Heart left ventricle (tissue), 16 donors: ENCODE data around the gene ATAD3B. TPM values are rescaled to one million over a fixed set of nuclear protein-coding genes. Genes with fewer than 3 reads are reported as not detected.
"Not testable (repeated sequence)": the region's sequence is repeated elsewhere in the genome, so short reads cannot be mapped to it uniquely, and the experiment has no call there.

Experiments
- ATAC-seq, 4 donors: fragments of 200-7000 bp; cut with Tn5 transposase; one replicate each; pipeline ENCODE4 v1.9.1; 2020 to 2022; ENCODE audit warnings: moderate library complexity in 4 of 4, mild to moderate bottlenecking in 3 of 4, moderate number of reproducible peaks in 1 of 4
- DNase-seq, 5 donors: peaks; one replicate each; pipeline ENCODE4 v3.0.0-alpha.2; 2020
- H3K27ac ChIP-seq, 12 donors: fragments of 200-600 bp; sonication (generic) in 4 of 12; one replicate each; pipeline versions ENCODE4 v1.5.0 to v1.8.0; 2016 to 2022; ENCODE audit warnings: mild to moderate bottlenecking in 2 of 12
- H3K27me3 ChIP-seq, 9 donors: fragments of 200-600 bp; sonication (generic) in 2 of 9; one replicate each; pipeline versions ENCODE4 v1.5.1 to v1.8.0; 2016 to 2022; ENCODE audit warnings: mild to moderate bottlenecking in 3 of 9
- H3K36me3 ChIP-seq, 9 donors: fragments of 200-600 bp; sonication (generic) in 2 of 9; one replicate each; pipeline versions ENCODE4 v1.5.0 to v1.8.0; 2018 to 2022; ENCODE audit warnings: mild to moderate bottlenecking in 2 of 9
- H3K4me1 ChIP-seq, 12 donors: fragments of 200-600 bp; sonication (generic) in 4 of 12; one replicate each; pipeline versions ENCODE4 v1.5.0 to v1.8.0; 2016 to 2022; ENCODE audit warnings: mild to moderate bottlenecking in 3 of 12
- H3K4me3 ChIP-seq, 12 donors: fragments of 200-600 bp; sonication (generic) in 4 of 12; one replicate each; pipeline versions ENCODE4 v1.5.0 to v1.8.0; 2017 to 2022; ENCODE audit warnings: mild to moderate bottlenecking in 9 of 12, moderate library complexity in 4 of 12
- H3K9me3 ChIP-seq, 12 donors: fragments of 200-600 bp; sonication (generic) in 4 of 12; one replicate each; pipeline versions ENCODE4 v1.5.0 to v1.8.0; 2016 to 2022; ENCODE audit warnings: mild to moderate bottlenecking in 1 of 12
- CTCF ChIP-seq, 12 donors: fragments of 200-600 bp; sonication (generic) in 4 of 12; IDR thresholded peaks; one replicate each; pipeline versions ENCODE4 v1.5.0 to v1.8.0; 2018 to 2022; ENCODE audit warnings: antibody characterized with exemption in 12 of 12, mild to moderate bottlenecking in 5 of 12
- POLR2A ChIP-seq, 2 donors: fragments of 450-650 bp; IDR thresholded peaks; one replicate each; pipeline ENCODE4 v1.6.1; 2017; ENCODE audit warnings: antibody characterized with exemption in 2 of 2, mild to moderate bottlenecking in 2 of 2, moderate library complexity in 2 of 2
- WGBS, 4 donors: extraction: QIAGEN DNeasy Blood & Tissue Kit in 2 of 4; methylation state at CpG; one replicate each; pipeline versions ENCODE4 v1.1.5 to v1.1.7; 2013 to 2018; 5-methylcytosine and 5-hydroxymethylcytosine counted together
- intact Hi-C, 10 donors: fragments of 100-400 bp; cut with DNase I; formaldehyde crosslinking; loops; one replicate each; pipeline versions ENCODE4 v1.11.1 to v1.14.2; 2022
- polyA plus RNA-seq, 2 donors: library from polyadenylated mRNA; stranded (reverse); fragments of 200-250 nt; gene quantifications; one replicate each; pipeline ENCODE4 v1.2.3, GENCODE V29; 2013
- total RNA-seq, 9 donors: library from RNA; depleted of rRNA in 2 of 9; stranded (reverse); fragments of >200 nt in 2 of 9; fragmentation: NEBNext Ultra II Directional in 3 of 9; extraction: Animal tissue kit (Norgen Biotek cat#: 25700) in 3 of 9; gene quantifications; one replicate each; pipeline versions ENCODE4 v1.1.0 to v1.2.4, GENCODE V29; 2016 to 2023
- donor health status: ischemic (EF 13 %, LVEDD 7.1; RV severe dilation, severe dysfunction).
- donor health status: healthy with polysubstance abuse.
- donor health status: DM: no; HTN: yes; CAD: no.
- donor health status: DM: no; HTN: no; CAD: no.
- donor health status: ischemic (EF 25% LVEDD 6.9; RV normal size, moderate dysfunction).
- donor health status: ischemic (EF 25% LVEDD 5.7; RV mildly dilated, moderate dysfunction).
- donor health status: healthy.
- donor health status: DM: yes; HTN: yes; CAD: no.
- donor health status: ischemic (EF 35%, LVEDD 5.7; RV mildly dilated, moderate dysfunction).
- donor health status: nonischemic (EF 11% LVEDD 7.7; RV severe dilation, severe dysfunction).
- donor health status: DM: yes; HTN: yes; CAD: no.
- donor health status: PGD.
- donor health status: ischemic (EF 29% LVEDD 5.4; RV normal size, mild dysfunction).
- donor health status: nonischemic (EF 23%, LVEDD 6.1; RV moderate dilation, normal function).

The ATAD3B gene
- total and polyA plus RNA-seq, 11 donors = 2.2 to 15.6 (median 7.0) TPM

GRCh38 chr1:1459156-1459555 is 12.4 kb upstream of the ATAD3B start:
- H3K4me3 ChIP-seq, H3K27ac ChIP-seq, intact Hi-C loops, ATAC-seq, H3K36me3 ChIP-seq, H3K27me3 ChIP-seq, DNase-seq, H3K9me3 ChIP-seq: not testable (repeated sequence)
- WGBS, 4 donors = 86 to 88% methylated on average over 15 to 17 of the region's 19 CpGs; no CpG with 5 or more reads in 2 of the 4 donors
- peaks cover 0 to 13% (median 5%) of the 10 kb centered on the region in 12 donors for H3K4me1 ChIP-seq

GRCh38 chr1:1459711-1460110 is 11.9 kb upstream of the ATAD3B start:
- H3K27ac ChIP-seq, H3K9me3 ChIP-seq, H3K4me3 ChIP-seq, DNase-seq, H3K27me3 ChIP-seq, intact Hi-C loops, ATAC-seq, H3K36me3 ChIP-seq: not testable (repeated sequence)
- 87 to 95% (median 88%) methylated on average over 13 to 14 of the region's 14 CpGs for WGBS, 4 donors
- peaks cover 0 to 13% (median 5%) of the 10 kb centered on the region in 12 donors for H3K4me1 ChIP-seq

- no peaks in the 10 kb centered on the region for H3K36me3 ChIP-seq
- peaks cover 0 to 13% (median 5%) of the 10 kb centered on the region in 12 donors for H3K4me1 ChIP-seq
- intact Hi-C loops = no loop called here
- TF ChIP-seq POLR2A (IDR thresholded peaks at IDR 0.05) (no peak), CTCF (IDR thresholded peaks at IDR 0.05) (no peak)
- no peaks in the 10 kb centered on the region for H3K9me3 ChIP-seq
- no peaks in the 10 kb centered on the region for H3K27me3 ChIP-seq
- DNase-seq (peak in 1 of 5 donors; percentile 43), ATAC-seq (no peak)
- no peak overlapping the region for H3K4me3 ChIP-seq
- WGBS, 4 donors = 62 to 75% (median 64%) methylated on average over 17 to 27 of the region's 27 CpGs
- H3K27ac ChIP-seq = no peak overlapping the region
These were observed 10.9 kb upstream of the ATAD3B start for GRCh38 chr1:1460540-1461130.

GRCh38 chr1:1461721-1462317 is 9.7 kb upstream of the ATAD3B start:
- Histone ChIP-seq H3K27ac (peak overlapping the region in 8 of 12 donors; percentile 23 to 49 (median 38)), H3K36me3 (no peaks in the 10 kb centered on the region), H3K9me3 (no peaks in the 10 kb centered on the region), H3K4me3 (peak overlapping the region in 1 of 12 donors; percentile 17), H3K4me1 (peaks cover 0 to 13% (median 5%) of the 10 kb centered on the region in 12 donors), H3K27me3 (no peaks in the 10 kb centered on the region)
- ATAC-seq (peak in 2 of 4 donors; percentile 29 to 32), DNase-seq (no peak)
- WGBS, 4 donors = 56 to 68% (median 62%) methylated on average over 10 to 18 of the region's 18 CpGs
- TF ChIP-seq POLR2A (IDR thresholded peaks at IDR 0.05) (no peak), CTCF (IDR thresholded peaks at IDR 0.05) (no peak)
- intact Hi-C loops = no loop called here

GRCh38 chr1:1462318-1462966 is 9.1 kb upstream of the ATAD3B start:
- Histone ChIP-seq H3K27ac (peak overlapping the region in 8 of 12 donors; percentile 23 to 49 (median 38)), H3K4me3 (peak overlapping the region in 3 of 12 donors; percentile 5 to 17 (median 17)), H3K9me3 (no peaks in the 10 kb centered on the region), H3K27me3 (no peaks in the 10 kb centered on the region), H3K36me3 (no peaks in the 10 kb centered on the region), H3K4me1 (peaks cover 0 to 13% (median 5%) of the 10 kb centered on the region in 12 donors)
- 42 to 70% (median 53%) methylated on average over 15 to 26 of the region's 26 CpGs for WGBS, 4 donors
- TF ChIP-seq CTCF (IDR thresholded peaks at IDR 0.05) (no peak), POLR2A (IDR thresholded peaks at IDR 0.05) (no peak)
- intact Hi-C loops = no loop called here
- DNase-seq = peak in 4 of 5 donors; percentile 43 to 73 (median 58)
- ATAC-seq = peak; percentile 43 to 92 (median 76)
